GM21528 (cell line): Measurements from ENCODE around the gene VAMP1.

Experiments used
- ATAC-seq: cut with Tn5 transposase; IDR thresholded peaks from one replicate; pipeline ENCODE4 v1.9.1; 2021; ENCODE audit warnings: mild to moderate bottlenecking, moderate library complexity; ENCODE audit not compliant: unreplicated experiment, low FRiP score

VAMP1 gene

DNA sequence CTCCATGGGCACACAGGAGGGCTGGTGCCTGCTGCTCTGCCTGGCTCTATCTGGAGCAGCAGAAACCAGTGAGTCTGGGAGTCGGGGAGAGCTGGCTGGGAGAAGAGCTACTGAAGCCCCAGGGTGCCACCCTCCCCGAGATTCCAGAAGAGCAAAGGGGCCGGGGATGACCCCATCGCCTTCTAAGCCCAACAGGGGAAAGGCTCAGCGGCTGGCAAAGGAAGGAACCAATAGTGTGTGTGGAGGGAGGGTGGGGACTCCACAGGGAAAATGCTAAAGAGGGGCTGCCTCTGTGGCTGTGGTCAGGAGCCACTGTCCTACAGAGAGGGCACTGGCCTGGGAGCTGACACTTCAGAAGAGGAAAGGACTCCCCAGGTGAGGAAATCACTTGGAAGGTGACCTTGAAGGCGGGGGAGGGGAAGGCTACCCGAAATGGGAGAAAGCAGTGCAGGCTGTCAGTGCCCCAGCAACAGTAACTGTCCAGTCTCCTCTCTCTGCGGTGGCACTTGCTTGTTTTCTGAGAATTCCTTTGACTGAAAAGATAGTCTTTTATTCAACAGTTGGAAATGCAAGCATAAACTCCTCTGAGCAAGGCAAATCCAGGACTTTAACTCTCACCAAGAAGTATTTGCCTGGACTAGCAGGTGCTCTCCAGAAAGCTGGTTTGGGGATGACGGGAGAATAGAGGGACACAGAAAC, 18.1 kb downstream of the VAMP1 start:
- peak; percentile 7 for ATAC-seq

- peak; percentile 72 for ATAC-seq
Observed at GRCh38 chr12:6451348-6452244, 18.9 kb downstream of the VAMP1 start, which contains the start of gene TAPBPL. Gene TAPBPL, plus strand, starts transcription at chr12:6452042. Its CDS starts 207 bp downstream, at chr12:6452249.

DNA sequence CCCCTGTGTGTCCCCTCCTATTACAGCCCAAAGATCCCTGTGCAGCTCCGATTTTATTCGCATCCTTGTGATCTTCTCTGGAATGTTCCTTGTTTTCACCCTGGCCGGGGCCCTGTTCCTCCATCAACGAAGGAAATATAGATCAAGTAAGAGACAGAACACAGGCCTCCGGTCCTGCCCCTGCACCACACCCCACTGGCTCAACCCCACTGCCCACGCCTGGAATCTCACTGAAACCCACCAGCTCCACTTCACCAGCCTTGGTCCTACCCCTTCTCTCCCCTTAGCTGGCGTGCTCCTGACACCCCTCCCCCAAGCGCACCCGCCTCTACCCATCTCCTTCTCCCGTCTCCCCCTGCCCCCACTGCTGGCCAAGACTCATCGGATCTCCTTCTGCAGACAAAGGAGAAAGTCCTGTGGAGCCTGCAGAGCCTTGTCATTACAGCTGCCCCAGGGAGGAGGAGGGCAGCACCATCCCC, 19.6 kb downstream of the VAMP1 start:
- ATAC-seq, result no peak

DNA sequence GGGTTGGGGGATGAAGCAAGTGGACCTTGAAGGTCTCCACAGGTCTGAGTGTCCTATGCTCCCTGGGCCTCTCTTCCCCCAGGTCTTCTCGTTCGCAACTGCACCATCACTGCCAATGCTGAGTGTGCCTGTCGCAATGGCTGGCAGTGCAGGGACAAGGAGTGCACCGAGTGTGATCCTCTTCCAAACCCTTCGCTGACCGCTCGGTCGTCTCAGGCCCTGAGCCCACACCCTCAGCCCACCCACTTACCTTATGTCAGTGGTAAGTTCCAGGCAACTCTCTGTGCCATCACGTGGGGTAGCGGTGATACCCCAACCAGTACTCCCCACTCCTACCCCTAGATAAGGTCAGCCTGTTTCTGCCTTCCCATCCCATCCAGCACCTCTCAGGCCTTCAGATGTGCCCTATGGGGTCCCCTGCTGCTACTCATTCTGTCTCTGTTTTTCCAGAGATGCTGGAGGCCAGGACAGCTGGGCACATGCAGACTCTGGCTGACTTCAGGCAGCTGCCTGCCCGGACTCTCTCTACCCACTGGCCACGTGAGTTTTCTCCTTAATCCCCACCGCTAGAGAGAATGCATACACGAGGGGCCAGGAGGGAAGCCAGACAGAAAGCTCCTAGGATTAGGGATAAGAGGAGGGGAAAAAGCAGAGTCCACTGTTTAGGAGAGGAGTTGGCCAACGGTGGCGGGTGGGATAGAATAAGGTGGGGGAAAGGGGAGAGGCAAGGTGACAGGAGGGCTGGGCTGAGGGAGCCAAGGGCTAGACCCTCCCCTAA, 20.2 kb downstream of the VAMP1 start:
- ATAC-seq, result no peak

DNA sequence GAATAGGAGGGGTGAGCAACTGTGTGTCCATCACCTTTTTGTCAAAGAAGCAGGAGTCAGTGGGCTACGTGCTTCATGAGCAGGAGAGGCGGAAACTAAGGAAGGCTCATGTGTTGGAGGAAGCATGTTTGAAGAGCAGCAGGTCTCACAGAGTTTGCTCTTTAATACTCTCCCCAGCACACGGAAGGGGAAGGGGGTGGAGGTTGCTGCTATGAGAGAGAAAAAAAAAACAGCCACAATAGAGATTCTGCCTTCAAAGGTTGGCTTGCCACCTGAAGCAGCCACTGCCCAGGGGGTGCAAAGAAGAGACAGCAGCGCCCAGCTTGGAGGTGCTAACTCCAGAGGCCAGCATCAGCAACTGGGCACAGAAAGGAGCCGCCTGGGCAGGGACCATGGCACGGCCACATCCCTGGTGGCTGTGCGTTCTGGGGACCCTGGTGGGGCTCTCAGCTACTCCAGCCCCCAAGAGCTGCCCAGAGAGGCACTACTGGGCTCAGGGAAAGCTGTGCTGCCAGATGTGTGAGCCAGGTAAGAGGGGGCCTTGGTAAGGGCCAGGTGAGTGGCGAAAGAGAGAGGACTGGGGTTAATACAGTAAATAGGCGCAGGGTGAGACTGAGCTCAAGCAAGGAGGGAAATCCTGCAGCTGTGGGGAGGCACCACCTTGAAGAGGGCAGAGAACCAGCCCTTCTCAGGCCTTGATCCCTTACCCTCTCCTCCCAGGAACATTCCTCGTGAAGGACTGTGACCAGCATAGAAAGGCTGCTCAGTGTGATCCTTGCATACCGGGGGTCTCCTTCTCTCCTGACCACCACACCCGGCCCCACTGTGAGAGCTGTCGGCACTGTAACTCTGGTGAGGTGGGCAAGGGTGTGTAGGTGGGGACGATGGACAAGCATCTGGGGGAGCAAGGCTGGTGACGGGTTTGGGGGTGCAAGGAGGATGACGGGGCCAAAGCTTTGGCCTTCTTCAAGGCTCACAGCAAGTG, 25.5 kb downstream of the VAMP1 start, which contains the start of gene CD27:
Gene CD27 (plus strand): TSS at position 252 of the 985 bp plus-strand sequence. CDS start 141 bp downstream, at position 393.
- ATAC-seq, result no peak

- ATAC-seq, result no peak
Observed at GRCh38 chr12:6444031-6444430, 26.4 kb downstream of the VAMP1 start.

GRCh38 chr12:6443361-6443983, 27.0 kb downstream of the VAMP1 start:
- no peak for ATAC-seq

- ATAC-seq, result no peak
Observed at GRCh38 chr12:6442836-6443235, 27.6 kb downstream of the VAMP1 start.

DNA sequence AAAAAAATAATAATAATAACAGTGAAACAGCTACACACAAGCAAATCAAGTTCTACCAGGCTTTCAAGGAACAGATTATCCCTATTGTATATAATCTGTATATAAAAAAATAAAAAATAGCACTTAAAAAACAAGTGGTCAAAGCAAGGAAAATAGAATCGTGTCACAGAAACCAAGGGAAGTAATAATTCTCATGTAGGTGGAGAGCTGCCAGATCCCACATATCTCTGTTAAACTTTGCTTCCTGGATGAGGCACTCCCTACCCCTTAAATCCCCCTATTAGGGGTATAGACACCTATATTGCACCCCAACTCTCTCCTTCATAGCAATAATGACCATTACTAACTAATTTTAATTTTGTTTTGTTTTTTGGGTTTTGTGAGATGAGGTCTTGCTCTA, 30.1 kb downstream of the VAMP1 start:
- no peak for ATAC-seq

DNA sequence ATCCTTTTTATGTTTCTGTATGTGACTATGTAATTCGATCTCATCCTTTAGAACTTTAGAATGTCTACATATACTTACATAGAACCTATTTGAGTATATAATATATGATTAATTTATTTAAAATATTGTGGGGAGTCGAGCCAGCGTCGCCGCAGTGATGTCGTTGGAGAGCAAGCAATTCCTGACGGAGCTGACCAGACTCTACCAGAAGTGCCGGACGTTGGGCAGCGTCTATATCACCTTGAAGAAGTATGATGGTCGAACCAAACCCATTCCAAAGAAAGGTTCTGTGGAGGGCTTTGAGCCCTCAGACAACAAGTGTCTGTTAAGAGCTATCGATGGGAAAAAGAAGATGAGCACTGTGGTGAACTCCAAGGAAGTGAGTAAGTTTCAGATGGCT, 32.1 kb downstream of the VAMP1 start:
- ATAC-seq, result no peak

DNA sequence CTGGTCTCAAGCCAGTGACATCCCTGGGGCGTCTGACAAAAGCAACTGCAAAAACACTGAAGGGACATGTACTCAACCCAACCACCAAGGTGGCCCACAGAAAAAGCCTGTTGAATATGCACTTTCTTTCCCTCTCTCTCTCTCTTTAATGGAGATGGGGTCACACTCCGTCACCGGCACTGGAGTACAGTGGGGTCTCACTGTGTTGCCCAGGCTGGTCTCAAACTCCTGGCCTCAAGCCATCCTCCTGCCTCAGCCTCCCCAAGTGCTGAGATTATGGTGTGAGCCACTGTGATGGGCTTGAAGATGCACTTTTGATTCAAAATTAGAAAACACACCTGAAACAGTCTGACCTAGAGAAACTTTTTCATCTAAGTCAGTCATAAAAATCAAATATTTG, 32.9 kb downstream of the VAMP1 start:
- ATAC-seq, result no peak

- no peak for ATAC-seq
Observed at GRCh38 chr12:6435961-6436715, 34.3 kb downstream of the VAMP1 start.

DNA sequence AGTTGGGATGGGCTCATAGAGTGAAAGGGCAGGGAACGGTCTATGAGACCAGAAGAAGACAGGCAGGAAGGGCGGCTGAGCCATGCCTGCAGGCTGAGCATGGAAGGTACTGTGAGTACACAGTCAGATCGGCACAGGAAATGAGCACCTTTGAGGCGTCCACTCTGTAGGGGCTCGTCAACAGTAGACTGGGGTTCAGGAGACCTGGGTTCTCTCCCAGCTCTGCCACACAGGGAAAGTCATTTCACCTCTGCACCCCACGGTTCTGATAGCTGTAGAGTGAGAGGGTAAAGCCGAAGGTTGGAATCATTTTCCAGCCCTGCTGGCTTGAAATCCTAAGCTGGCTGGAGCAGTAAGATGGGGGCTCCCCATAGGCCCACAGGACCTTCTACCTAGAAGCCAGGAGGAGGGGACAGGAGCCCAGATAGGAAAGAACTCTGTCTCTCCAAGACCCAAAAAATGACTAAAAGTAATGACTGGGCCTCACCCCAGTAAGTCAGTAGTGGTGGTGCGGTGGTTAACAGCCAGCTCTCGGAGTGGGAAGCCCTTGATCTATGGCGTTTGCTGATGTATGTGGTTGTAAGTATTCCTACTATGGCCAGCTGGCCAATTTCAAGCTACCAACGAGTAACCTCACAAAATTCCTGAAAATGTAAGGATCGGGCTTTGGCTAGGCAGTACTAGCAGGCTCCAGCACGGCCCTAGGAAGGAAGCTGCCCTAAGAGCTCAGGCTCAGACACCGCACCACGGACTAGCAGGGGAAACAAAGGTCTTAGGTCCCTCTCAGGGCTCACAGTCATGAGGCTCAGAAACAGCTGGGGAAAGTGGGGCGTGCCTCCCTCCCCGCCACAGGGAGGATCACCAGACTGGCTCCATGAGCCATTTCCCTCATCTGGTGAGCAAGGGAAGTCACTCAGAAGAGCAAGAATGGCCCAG, 36.0 kb downstream of the VAMP1 start:
- no peak for ATAC-seq

GRCh38 chr12:6432991-6433390, 37.5 kb downstream of the VAMP1 start:
- no peak for ATAC-seq

DNA sequence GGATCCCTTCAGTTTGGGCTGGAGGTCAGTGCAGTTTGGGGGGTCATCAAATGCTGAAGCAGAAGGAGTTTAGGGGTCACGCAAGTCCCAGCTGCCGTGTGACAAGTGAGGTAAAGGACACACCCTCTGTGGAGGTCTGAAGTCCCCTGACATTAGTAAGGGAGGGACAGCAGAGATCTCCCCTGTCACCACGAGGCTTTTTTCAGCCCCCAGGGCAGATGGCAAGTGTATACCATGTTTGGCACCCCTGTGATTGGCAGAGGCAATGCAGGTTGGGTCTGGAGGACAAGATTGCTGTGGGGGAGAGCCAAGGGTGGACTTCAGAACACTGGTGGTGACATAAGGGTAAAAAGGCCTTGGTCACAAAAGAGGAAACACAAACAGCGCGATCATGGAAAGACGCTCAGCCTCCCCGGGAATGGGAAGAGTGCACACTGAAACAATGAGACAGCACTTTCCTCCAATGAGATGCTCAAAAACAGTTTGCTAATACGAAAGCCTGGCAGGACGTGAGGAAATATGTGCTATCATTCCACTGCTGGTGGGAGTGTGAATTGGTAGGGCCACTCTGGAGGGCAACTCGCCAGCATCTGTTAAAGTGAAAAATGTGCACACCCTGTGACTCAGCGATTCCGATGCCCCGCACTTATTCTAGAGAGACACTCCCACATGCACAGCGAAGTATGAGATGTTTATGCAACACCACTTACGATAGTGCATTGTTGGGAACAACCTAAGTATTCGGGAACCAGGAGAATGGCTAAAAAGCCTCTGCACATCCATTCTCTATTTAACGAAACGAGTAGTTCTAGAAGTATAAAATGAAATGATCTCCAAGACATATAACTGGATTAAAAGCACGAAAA, 40.1 kb downstream of the VAMP1 start:
- ATAC-seq, result no peak

- ATAC-seq, result no peak
Observed at GRCh38 chr12:6428326-6428725, 42.2 kb downstream of the VAMP1 start.
